Activated naive CD4-positive, alpha-beta T cell treated with anti-CD3 and anti-CD28 coated beads, Interleukin-2, amount 10 ng/mL, durations not matched to agents 7 days and 5 days (primary cell): ENCODE data around the gene POLR3C.
A peak's percentile ranks its signal among the peaks of the same experiment; 100 is the strongest.
"Not testable (repeated sequence)": the region's sequence is repeated elsewhere in the genome, so short reads cannot be mapped to it uniquely, and the experiment has no call there.

Source experiments
- CTCF ChIA-PET: fragments of 350-600 bp; sonication (Branson Sonifier 250); formaldehyde crosslinking; loops from one replicate; lab custom pipeline; 2021; ENCODE audit warnings: antibody characterized with exemption; lab: Charles Lee
- DNase-seq: peaks from one replicate; pipeline ENCODE4 v3.0.0-alpha.2; 2020
- H3K27ac Mint-ChIP-seq: one replicate; pipeline ENCODE4 v1.8.0; 2021; ENCODE audit warnings: mild to moderate bottlenecking, moderate library complexity, mixed read lengths
- H3K27me3 Mint-ChIP-seq: one replicate; pipeline ENCODE4 v1.8.0; 2021; ENCODE audit warnings: mild to moderate bottlenecking, mixed read lengths
- H3K36me3 Mint-ChIP-seq: one replicate; pipeline ENCODE4 v1.8.0; 2021; ENCODE audit warnings: mixed read lengths
- H3K4me1 Mint-ChIP-seq: one replicate; pipeline ENCODE4 v1.8.0; 2021; ENCODE audit warnings: mixed read lengths
- H3K4me3 Mint-ChIP-seq: one replicate; pipeline ENCODE4 v1.8.0; 2021; ENCODE audit warnings: mild to moderate bottlenecking, moderate library complexity, mixed read lengths
- H3K9me3 Mint-ChIP-seq: one replicate; pipeline ENCODE4 v1.8.0; 2021; ENCODE audit warnings: mixed read lengths

POLR3C gene

DNA sequence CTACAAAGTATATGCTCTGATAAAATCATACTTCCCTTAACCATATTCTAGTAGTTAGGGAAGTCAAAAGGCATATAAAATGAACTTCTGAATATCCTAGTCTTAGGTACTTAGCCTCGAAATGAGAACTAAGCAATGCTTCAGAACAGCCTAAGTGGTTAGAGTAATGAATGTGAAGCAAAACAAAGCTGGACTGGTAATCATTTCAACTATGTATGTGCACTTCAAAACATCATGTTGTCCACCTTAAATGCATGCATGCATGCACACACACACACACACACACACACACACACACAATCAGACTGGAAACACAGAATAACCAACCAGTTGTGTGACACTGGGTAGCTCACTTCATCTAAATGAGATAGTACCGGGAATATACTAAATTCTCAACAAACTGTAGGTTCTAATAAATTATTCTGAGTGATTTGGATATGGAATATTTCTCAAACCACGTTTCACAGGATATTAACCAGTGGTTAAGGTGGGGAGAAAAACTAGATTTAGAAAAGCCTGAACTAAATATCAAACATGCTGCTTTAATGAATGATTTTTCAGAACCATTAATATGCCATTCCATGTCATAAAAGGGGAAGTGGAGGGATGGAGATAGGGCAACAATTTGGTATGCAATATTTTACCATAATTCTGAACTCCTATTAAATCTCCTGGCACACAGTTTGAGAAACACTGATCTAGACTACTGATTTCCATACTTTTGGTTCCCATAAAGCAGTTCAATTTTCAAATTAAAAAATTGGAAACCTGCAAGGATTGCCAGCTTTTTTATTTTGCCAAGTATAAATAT, 19.6 kb upstream of the POLR3C start:
- no peak for DNase-seq
- peaks cover 20% of the 10 kb centered on the region for H3K36me3 Mint-ChIP-seq
- peaks cover 3% of the 10 kb centered on the region for H3K9me3 Mint-ChIP-seq
- no peak overlapping the region for H3K4me3 Mint-ChIP-seq
- H3K27me3 Mint-ChIP-seq, result no peaks in the 10 kb centered on the region
- H3K27ac Mint-ChIP-seq, result no peak overlapping the region
- peaks cover 11% of the 10 kb centered on the region for H3K4me1 Mint-ChIP-seq
- CTCF ChIA-PET, result no interaction called here

DNA sequence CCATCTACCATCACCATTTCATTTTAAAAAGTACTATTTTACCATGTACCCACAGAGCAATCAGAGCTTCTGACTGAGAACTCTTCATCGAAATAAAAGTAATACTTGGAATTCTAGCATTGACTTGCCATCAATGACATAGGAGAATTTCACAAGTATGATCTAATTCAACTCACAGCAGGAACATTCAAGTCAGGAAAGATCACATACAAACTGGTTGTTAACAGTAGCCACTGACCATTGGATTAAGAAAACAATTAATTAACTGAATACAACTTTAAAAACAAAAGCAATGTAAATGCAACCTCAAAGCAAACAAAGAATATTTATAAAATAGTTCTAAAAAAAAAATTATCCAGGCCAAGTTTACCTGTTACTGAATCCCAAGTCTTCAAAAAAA, 18.9 kb upstream of the POLR3C start:
- Mint-ChIP-seq H3K27ac (no peak overlapping the region), H3K9me3 (no peaks in the 10 kb centered on the region), H3K4me3 (no peak overlapping the region), H3K27me3 (no peaks in the 10 kb centered on the region), H3K36me3 (peaks cover 14% of the 10 kb centered on the region), H3K4me1 (peaks cover 11% of the 10 kb centered on the region)
- DNase-seq, result no peak
- CTCF ChIA-PET, result interaction anchor here (0.8 to 1.5 kb wide), 2 partner anchors 42 to 83 kb away, joined by 3 read pairs; no protein-coding TSS in a partner anchor

DNA sequence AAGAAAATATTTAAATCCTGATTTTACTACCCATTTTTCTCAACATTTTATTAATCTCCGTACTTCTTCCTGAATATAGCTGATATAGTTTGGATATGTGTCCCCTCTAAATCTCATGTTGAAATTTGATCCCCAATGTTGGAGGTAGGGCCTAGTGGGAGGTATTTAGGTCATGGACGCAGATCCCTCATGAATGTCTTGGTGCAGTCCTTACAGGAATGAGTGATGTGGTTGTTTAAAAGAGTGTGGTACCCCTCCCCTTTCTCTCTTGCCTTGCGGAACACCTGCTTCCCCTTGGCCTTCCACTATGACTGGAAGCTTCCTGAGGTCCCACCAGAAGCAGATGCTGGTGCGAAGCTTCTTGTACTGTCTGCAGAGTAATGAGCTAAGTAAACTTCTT, 17.6 kb upstream of the POLR3C start:
- no peaks in the 10 kb centered on the region for H3K9me3 Mint-ChIP-seq
- H3K27me3 Mint-ChIP-seq, result no peaks in the 10 kb centered on the region
- no peak overlapping the region for H3K4me3 Mint-ChIP-seq
- H3K27ac Mint-ChIP-seq, result no peak overlapping the region
- peaks cover 11% of the 10 kb centered on the region for H3K4me1 Mint-ChIP-seq
- DNase-seq, result no peak
- H3K36me3 Mint-ChIP-seq, result peaks cover 8% of the 10 kb centered on the region
- CTCF ChIA-PET, result interaction anchor here (1.1 to 1.5 kb wide), 2 partner anchors 40 to 86 kb away, joined by 3 read pairs; no protein-coding TSS in a partner anchor

DNA sequence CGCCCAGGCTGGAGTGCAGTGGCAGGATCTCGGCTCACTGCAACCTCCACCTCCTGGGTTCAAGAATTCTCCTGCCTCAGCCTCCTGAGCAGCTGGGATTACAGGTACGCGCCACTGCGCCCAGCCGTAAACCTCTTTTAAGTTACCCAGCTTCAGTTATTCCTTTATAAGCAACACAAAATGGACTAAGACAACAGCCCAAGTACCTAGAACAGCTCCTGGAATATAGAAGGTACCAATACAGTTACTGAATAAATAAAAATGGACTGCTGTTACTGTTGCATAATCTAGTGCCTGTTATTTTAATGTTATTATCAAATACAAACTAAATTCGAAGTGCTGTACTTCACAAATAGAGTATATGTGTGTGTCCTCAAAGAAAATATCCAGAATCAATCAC, 17.2 kb upstream of the POLR3C start:
- no peaks in the 10 kb centered on the region for H3K9me3 Mint-ChIP-seq
- CTCF ChIA-PET, result no interaction called here
- H3K27me3 Mint-ChIP-seq, result no peaks in the 10 kb centered on the region
- H3K27ac Mint-ChIP-seq, result no peak overlapping the region
- H3K36me3 Mint-ChIP-seq, result peaks cover 8% of the 10 kb centered on the region
- DNase-seq, result no peak
- no peak overlapping the region for H3K4me3 Mint-ChIP-seq
- H3K4me1 Mint-ChIP-seq, result peaks cover 9% of the 10 kb centered on the region

DNA sequence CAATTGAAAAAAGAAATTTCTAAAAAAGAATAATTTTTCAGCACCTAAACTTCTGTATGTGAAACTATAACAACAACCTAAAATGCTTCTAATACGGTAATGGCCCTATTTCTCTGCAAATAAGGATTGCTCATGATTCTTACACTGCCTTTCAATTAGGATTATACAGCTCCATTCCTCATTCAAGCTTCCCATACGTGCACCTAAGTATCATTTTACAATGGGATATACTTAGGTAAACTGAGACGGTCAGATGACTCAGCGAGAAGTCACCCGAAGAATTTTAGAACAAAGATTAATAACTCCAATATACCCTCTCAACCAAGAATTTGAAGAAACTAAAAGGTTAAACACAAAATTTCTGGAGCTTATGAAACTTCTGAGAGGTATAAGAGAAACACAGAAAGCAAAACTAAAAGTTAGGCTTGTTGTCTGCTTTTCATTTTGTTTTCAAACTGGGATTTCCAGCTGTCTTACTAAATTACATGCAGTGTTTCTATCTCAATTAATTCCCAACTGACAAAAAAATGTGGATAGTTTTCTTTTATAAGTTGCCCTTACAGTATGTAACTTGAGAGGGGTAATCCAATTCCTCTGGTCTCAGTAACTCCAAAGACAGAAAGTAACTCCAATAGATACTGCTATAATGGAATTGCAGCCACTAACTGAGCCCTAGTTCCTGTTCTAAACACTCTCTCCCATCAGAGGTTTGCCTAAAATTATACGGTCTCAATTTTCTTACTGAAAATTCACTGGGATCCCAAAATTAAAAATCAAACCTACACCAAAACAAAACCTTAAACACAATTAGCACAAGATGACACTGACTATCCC, 10.8 kb upstream of the POLR3C start:
- H3K27ac Mint-ChIP-seq, H3K4me1 Mint-ChIP-seq, DNase-seq, H3K36me3 Mint-ChIP-seq, H3K9me3 Mint-ChIP-seq, H3K4me3 Mint-ChIP-seq, H3K27me3 Mint-ChIP-seq, CTCF ChIA-PET: not testable (repeated sequence)

DNA sequence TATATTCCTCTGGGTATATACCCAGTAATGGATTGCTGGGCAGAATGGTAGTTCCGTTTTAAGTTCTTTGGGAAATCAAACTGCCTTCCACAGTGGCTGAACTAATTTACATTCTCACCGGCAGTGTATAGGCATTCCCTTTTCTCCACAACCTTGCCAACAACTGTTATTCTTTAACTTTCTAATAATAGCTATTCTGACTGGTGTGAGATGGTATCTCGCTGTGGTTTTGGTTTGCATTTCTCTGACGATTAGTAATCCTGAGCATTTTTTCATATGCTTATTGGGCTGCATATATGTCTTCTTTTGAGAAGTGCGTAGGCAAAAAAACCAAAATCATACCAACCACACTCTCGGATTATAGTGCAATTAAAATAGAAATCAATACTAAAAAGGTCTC, 5.9 kb upstream of the POLR3C start:
- CTCF ChIA-PET, DNase-seq, H3K4me1 Mint-ChIP-seq: not testable (repeated sequence)

DNA sequence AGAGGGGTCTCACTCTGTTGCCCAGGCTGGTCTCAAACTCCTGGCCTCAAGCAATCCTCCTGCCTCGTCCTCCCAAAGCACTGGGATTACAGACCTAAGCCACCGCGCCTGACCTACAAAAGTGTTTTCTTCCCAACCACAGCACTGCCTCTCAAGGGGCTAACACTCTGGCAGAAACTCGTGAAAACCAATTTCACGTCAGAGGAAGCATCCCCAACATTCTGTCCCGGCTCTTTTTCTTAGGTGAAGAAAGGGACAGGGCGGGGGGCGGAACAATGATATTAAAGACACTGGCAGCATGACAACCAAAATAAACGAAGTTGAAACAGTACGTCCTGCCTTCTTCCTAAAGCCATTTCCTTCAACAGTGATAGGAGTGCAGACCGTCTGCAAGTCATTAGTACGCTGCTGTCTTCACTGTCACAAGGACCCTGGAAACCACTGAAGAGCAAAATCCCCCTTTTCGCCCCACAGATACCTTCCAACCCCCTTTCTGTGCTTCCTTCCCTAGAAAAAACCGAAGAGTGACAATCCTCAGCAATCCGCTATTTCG, 1.1 kb upstream of the POLR3C start:
- Mint-ChIP-seq H3K4me1 (peaks cover 34% of the 10 kb centered on the region), H3K4me3 (peak overlapping the region; percentile 46), H3K36me3 (peaks cover 23% of the 10 kb centered on the region)
- CTCF ChIA-PET, DNase-seq, H3K27ac Mint-ChIP-seq, H3K9me3 Mint-ChIP-seq, H3K27me3 Mint-ChIP-seq: not testable (repeated sequence)

More for the DNA sequence above, 5.9 kb upstream of the POLR3C start:
- H3K36me3 Mint-ChIP-seq, H3K27ac Mint-ChIP-seq, H3K27me3 Mint-ChIP-seq, H3K9me3 Mint-ChIP-seq, H3K4me3 Mint-ChIP-seq: not testable (repeated sequence)

DNA sequence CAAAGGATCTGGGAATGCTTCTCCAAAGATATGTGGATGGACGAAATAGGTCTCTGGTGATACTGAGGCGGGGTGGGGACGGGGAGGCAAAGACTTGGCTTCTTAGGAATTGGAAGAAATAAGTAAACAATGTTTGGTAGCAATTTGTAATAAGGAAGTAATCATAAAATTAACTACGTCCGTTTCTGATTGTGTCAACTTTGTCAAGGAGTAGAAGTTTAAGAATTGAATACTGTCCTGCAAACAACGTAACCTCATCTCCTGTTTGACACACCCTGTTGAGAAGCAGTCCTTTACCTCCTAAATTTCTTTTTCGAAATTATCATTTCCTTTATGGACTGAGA, 471 bp downstream of the POLR3C start:
- DNase-seq, result no peak
- peaks cover 39% of the 10 kb centered on the region for H3K4me1 Mint-ChIP-seq

DNA sequence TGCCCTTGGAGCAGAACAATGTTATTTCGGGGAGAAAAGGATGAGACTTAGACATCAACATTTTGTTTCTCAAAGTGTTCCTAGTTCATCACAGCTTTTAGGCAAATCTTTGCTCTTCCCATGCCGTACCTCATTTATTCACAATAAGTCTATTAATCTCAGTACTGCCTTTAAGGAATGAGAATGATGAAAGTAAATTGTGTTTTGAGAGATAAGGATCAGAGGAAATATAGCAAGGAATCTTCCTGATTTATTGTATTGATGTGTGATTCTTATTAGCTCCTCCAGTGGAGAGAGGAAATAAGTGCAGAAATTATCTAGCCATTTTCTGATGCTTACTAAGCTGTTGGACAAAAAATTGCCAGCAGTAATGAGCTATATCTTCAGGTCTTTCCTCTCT, 2.0 kb downstream of the POLR3C start:
- CTCF ChIA-PET, result interaction anchor here (0.9 to 6.3 kb wide), 4 partner anchors 12 to 24 kb away, joined by 3 to 59 read pairs (median 4); partner anchors contain the start of gene NUDT17
- peaks cover 46% of the 10 kb centered on the region for H3K36me3 Mint-ChIP-seq
- no peaks in the 10 kb centered on the region for H3K27me3 Mint-ChIP-seq

More for the DNA sequence above, 471 bp downstream of the POLR3C start:
- Mint-ChIP-seq H3K27me3 (no peaks in the 10 kb centered on the region), H3K27ac (peak overlapping the region; percentile 96), H3K9me3 (no peaks in the 10 kb centered on the region), H3K36me3 (peaks cover 34% of the 10 kb centered on the region), H3K4me3 (peak overlapping the region; percentile 96)
- CTCF ChIA-PET, result interaction anchor here (6.3 kb wide), 1 partner anchor 22 kb away, joined by 59 read pairs; the partner anchor contains the start of gene NUDT17

DNA sequence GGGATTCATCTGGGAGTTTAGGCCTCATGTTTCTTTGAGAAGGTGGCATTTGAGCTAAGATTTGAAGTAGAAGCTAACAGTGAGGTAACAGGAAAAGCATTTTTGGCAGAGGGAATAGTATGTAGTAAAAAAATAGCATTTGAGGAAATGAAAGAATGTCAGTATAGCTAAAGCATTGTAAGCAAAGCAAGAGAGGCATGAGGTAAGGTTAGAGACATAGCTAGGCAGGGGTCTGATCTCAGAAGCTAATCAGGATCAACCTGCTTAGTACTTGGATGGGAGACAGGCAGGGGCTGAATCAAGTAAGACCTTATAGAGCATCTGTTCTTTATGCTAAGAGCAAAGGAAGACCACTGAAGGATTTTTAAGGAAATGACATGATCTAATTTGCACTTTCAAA, 4.0 kb downstream of the POLR3C start:
- H3K36me3 Mint-ChIP-seq, result peaks cover 51% of the 10 kb centered on the region
- peaks cover 35% of the 10 kb centered on the region for H3K4me1 Mint-ChIP-seq
- no peak overlapping the region for H3K4me3 Mint-ChIP-seq
- H3K9me3 Mint-ChIP-seq, result no peaks in the 10 kb centered on the region
- H3K27me3 Mint-ChIP-seq, result no peaks in the 10 kb centered on the region
- H3K27ac Mint-ChIP-seq, result no peak overlapping the region
- CTCF ChIA-PET, result interaction anchor here (6.3 kb wide), 1 partner anchor 18 kb away, joined by 59 read pairs; the partner anchor contains the start of gene NUDT17
- no peak for DNase-seq

More for the DNA sequence above, 2.0 kb downstream of the POLR3C start:
- no peak overlapping the region for H3K27ac Mint-ChIP-seq
- peak overlapping the region; percentile 96 for H3K4me3 Mint-ChIP-seq
- peaks cover 38% of the 10 kb centered on the region for H3K4me1 Mint-ChIP-seq
- H3K9me3 Mint-ChIP-seq, result no peaks in the 10 kb centered on the region
- DNase-seq, result no peak

DNA sequence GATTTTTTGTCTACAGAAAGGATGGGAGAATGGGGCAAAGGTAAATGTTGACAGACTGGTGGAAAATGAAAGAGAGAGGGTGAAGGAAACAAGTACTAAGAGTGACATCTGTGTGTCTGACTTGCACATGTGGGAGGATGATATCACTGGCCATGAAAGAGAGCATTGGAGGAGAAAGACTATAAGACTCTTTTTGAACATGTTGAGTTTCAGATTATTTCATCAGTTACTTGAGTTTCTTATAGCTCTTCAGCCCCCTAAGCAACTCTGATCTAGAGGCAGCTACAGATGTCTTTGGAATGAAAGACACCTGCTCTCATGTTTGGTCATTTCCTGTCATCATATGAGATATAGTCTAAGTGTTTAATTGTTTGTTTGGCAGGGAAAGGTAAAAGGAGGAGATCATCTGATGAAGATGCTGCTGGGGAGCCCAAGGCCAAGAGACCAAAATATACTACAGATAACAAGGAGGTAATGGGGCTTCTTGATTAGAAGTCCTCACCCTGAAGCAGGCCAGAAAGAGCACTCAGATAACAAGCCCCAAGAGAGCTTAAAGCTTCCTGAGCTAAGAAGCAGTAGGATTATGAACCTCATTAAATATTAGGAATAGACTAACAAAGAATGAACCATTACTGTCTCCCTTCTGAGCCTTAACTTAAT, 4.5 kb downstream of the POLR3C start:
- peaks cover 56% of the 10 kb centered on the region for H3K36me3 Mint-ChIP-seq
- no peaks in the 10 kb centered on the region for H3K27me3 Mint-ChIP-seq
- H3K9me3 Mint-ChIP-seq, result no peaks in the 10 kb centered on the region
- peaks cover 35% of the 10 kb centered on the region for H3K4me1 Mint-ChIP-seq
- CTCF ChIA-PET, result interaction anchor here (6.3 kb wide), 1 partner anchor 18 kb away, joined by 59 read pairs; the partner anchor contains the start of gene NUDT17
- no peak overlapping the region for H3K4me3 Mint-ChIP-seq
- DNase-seq, result no peak
- H3K27ac Mint-ChIP-seq, result no peak overlapping the region

DNA sequence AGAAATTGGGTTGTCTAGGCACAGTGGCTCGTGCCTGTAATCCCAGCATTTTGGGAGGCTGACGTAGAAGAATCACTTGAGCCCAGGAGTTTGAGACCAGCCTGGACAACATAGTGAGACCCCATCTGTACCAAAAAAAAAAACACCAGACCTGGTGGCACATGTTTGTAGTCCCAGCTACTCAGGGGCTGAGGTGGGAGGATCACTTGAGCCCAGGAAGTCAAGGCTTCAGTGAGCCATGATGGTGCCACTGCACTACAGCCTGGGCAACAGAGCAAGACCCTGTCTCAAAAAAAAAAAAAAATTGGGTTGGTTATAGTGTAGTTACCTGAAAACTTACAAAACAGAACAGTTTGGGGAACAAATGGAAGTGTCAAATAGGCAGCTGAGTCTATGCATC, 6.8 kb downstream of the POLR3C start:
- not testable (repeated sequence) for DNase-seq, H3K9me3 Mint-ChIP-seq, H3K4me3 Mint-ChIP-seq, H3K27ac Mint-ChIP-seq, H3K27me3 Mint-ChIP-seq
- peaks cover 22% of the 10 kb centered on the region for H3K4me1 Mint-ChIP-seq
- peaks cover 58% of the 10 kb centered on the region for H3K36me3 Mint-ChIP-seq
- CTCF ChIA-PET, result interaction anchor here (0.6 to 2.2 kb wide), 3 partner anchors 13 to 1678 kb away, joined by 3 to 4 read pairs (median 3); no protein-coding TSS in a partner anchor

DNA sequence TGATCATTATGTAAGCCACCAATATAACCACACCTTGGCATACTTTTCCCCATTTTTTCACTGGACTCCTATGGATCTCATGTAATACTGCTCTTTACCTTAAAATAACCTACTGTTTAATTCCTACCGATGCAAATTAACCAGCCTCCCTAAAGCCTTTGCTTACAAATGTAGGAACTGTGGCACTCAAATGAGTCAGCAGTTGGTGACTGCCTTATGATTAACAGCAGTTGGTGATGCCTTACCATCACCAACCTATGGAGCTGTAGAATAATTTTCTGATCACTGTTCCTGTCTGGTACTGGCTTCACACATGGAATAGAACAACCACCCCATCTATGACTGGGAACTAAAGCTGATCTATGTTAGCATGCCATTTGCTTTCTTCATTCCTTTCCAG, 13.7 kb downstream of the POLR3C start:
- H3K27me3 Mint-ChIP-seq, result no peaks in the 10 kb centered on the region
- CTCF ChIA-PET, result interaction anchor here (1.1 to 3.2 kb wide), 2 partner anchors 8 to 12 kb away, joined by 3 to 20 read pairs; partner anchors contain the start of gene NUDT17
- H3K4me3 Mint-ChIP-seq, result no peak overlapping the region
- H3K36me3 Mint-ChIP-seq, result peaks cover 56% of the 10 kb centered on the region
- no peaks in the 10 kb centered on the region for H3K4me1 Mint-ChIP-seq
- no peak overlapping the region for H3K27ac Mint-ChIP-seq
- no peaks in the 10 kb centered on the region for H3K9me3 Mint-ChIP-seq
- no peak for DNase-seq
